Keratinocyte (primary cell): ENCODE data around the gene VAMP2. TPM values are rescaled to one million over a fixed set of nuclear protein-coding genes. Genes with fewer than 3 reads are reported as not detected.

Experiments
- DNase-seq: peaks from one replicate; pipeline ENCODE4 v3.0.0-alpha.2; 2011; ENCODE audit warnings: low read depth, missing footprints, low spot score
- FAIRE-seq: peaks from 2 replicates; lab custom pipeline; 2011; peaks lifted over from hg19 to GRCh38; lab: Jason Lieb, UNC
- H2AFZ ChIP-seq: 2 replicates; pipeline ENCODE4 v1.6.0; 2012; ENCODE audit warnings: low read length, control low read depth, inconsistent platforms; ENCODE audit not compliant: control insufficient read depth
- H3K27ac ChIP-seq: 2 replicates; pipeline ENCODE4 v1.5.1; 2011; ENCODE audit warnings: low read length; ENCODE audit not compliant: control insufficient read depth, insufficient read depth
- H3K27me3 ChIP-seq: 3 replicates; pipeline ENCODE4 v1.6.0; 2011; ENCODE audit warnings: low read length; ENCODE audit not compliant: control insufficient read depth, insufficient read depth; ENCODE audit errors: extremely low read depth
- H3K36me3 ChIP-seq, 2 experiments: 2 replicates in 1 of 2; 3 replicates in 1 of 2; pipeline ENCODE4 v1.5.1; 2011; ENCODE audit warnings: low read length in 2 of 2, mild to moderate bottlenecking in 1 of 2; ENCODE audit not compliant: control insufficient read depth in 2 of 2, insufficient read depth in 2 of 2; ENCODE audit errors: extremely low read depth in 1 of 2
- H3K4me1 ChIP-seq: 3 replicates; pipeline ENCODE4 v1.5.1; 2011; ENCODE audit warnings: low read length; ENCODE audit not compliant: control insufficient read depth, insufficient read depth; ENCODE audit errors: extremely low read depth
- H3K4me2 ChIP-seq: 3 replicates; pipeline ENCODE4 v1.6.0; 2011; ENCODE audit warnings: low read depth, low read length; ENCODE audit not compliant: control insufficient read depth, insufficient read depth; ENCODE audit errors: extremely low read depth
- H3K4me3 ChIP-seq, 3 experiments: fragments of 200-600 bp in 1 of 3; sonication (generic) in 1 of 3; 2 replicates in 2 of 3; 3 replicates in 1 of 3; pipeline ENCODE4 v1.5.1; 2011 to 2016; ENCODE audit warnings: low read length in 3 of 3, mild to moderate bottlenecking in 3 of 3, control low read depth in 2 of 3, inconsistent platforms in 1 of 3, low read depth in 1 of 3, mixed read lengths in 1 of 3, mixed run types in 1 of 3, moderate library complexity in 1 of 3; ENCODE audit not compliant: control insufficient read depth in 2 of 3, insufficient read depth in 2 of 3; ENCODE audit errors: extremely low read depth in 1 of 3
- H3K79me2 ChIP-seq: 2 replicates; pipeline ENCODE4 v1.6.0; 2012; ENCODE audit warnings: low read length; ENCODE audit not compliant: control insufficient read depth, insufficient read depth
- H3K9ac ChIP-seq: 3 replicates; pipeline ENCODE4 v1.6.0; 2011; ENCODE audit warnings: low read length; ENCODE audit not compliant: control insufficient read depth, insufficient read depth; ENCODE audit errors: extremely low read depth
- H3K9me1 ChIP-seq: 3 replicates; pipeline ENCODE4 v1.6.0; 2011; ENCODE audit warnings: low read length; ENCODE audit not compliant: control insufficient read depth, insufficient read depth; ENCODE audit errors: extremely low read depth
- H3K9me3 ChIP-seq: 2 replicates; pipeline ENCODE4 v1.5.1; 2012; ENCODE audit warnings: low read depth, low read length; ENCODE audit not compliant: control insufficient read depth
- H4K20me1 ChIP-seq: 3 replicates; pipeline ENCODE4 v1.6.0; 2011; ENCODE audit warnings: low read length; ENCODE audit not compliant: control insufficient read depth, insufficient read depth; ENCODE audit errors: extremely low read depth
- EZH2 ChIP-seq: IDR thresholded peaks from one replicate; pipeline ENCODE4 v1.6.1; 2012; ENCODE audit warnings: inconsistent platforms, mild to moderate bottlenecking, low read length, moderate library complexity
- dilution Hi-C: fragments of 300-500 bp; cut with MboI; formaldehyde crosslinking; loops from one replicate; pipeline ENCODE4 v1.7.0; 2020; ENCODE audit warnings: low sequenced_read_pairs; ENCODE audit not compliant: extremely low pct_ligation_motif_present
- polyA plus RNA-seq, 5 experiments: library from polyadenylated mRNA; depleted of rRNA in 3 of 5; stranded (reverse) in 3 of 5; stranded (forward) in 1 of 5; unstranded in 1 of 5; fragments of >200 nt; gene quantifications; 1 replicate in 1 of 5; 2 replicates in 3 of 5; 3 replicates in 1 of 5; pipeline versions ENCODE4 v1.2.1 to v1.2.3, GENCODE V29; 2011 to 2012; ENCODE audit warnings: missing spikeins in 2 of 5, low read depth in 1 of 5, low replicate concordance in 1 of 5
- TF ChIP-seq, protein P1 (sequence below), 3 experiments: IDR thresholded peaks in 1 of 3; conservative IDR thresholded peaks in 1 of 3; optimal IDR thresholded peaks in 1 of 3; 2 replicates in 2 of 3; 3 replicates in 1 of 3; pipeline versions ENCODE3 to v1.5.1; 2011; ENCODE audit warnings: low read length in 3 of 3, mild to moderate bottlenecking in 3 of 3, moderate library complexity in 2 of 3, control low read depth in 1 of 3, inconsistent platforms in 1 of 3; ENCODE audit not compliant: insufficient read depth in 2 of 3; ENCODE audit errors: extremely low read depth in 1 of 3

The VAMP2 gene
- polyA plus RNA-seq, 1 donor (not counting 4 experiments of a cell fraction or from before 2014, with no cell fraction given): 9.8 TPM

DNA sequence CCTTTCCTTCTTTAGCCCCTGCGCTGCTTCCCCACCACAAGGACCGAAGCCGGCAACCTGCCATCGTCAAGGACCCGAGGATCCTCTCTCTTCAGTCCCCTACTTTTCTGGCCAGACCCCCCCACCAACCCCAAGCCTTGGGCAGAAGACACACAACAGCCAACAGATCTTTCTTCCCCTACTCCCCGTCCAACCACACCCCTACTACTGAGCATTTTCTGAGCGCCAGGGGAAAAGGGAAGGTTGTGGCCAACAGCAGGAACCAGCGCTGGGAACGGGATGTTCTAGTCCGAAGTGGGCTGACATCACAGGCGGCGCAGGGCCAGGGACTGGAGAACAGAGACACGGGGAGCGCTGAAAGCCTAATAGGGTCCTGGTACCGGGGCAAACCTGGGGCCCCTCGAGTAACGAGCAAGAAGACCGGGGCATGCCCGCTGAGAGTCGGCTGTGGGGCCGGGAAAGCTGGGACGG lies 11.1 kb downstream of the VAMP2 start:
- FAIRE-seq: no peak
- H3K9me1 ChIP-seq: peaks cover 11% of the 10 kb centered on the region
- no peak for DNase-seq
- peak overlapping the region; percentile 90 for H3K4me2 ChIP-seq
- H3K4me1 ChIP-seq: peaks cover 33% of the 10 kb centered on the region
- H3K9me3 ChIP-seq: no peaks in the 10 kb centered on the region
- dilution Hi-C loops: no loop called here
- peak overlapping the region; percentile 62 to 86 (median 83) for H3K4me3 ChIP-seq
- H3K9ac ChIP-seq: peak overlapping the region; percentile 100
- no peak overlapping the region for H2AFZ ChIP-seq
- H3K27ac ChIP-seq: peak overlapping the region; percentile 98
- peaks cover 34 to 51% of the 10 kb centered on the region in 2 experiments for H3K36me3 ChIP-seq
- no peaks in the 10 kb centered on the region for H3K27me3 ChIP-seq
- H3K79me2 ChIP-seq: peaks cover 53% of the 10 kb centered on the region
- H4K20me1 ChIP-seq: peaks cover 16% of the 10 kb centered on the region
- TF ChIP-seq EZH2: no peak
- TF ChIP-seq, protein P1, sequence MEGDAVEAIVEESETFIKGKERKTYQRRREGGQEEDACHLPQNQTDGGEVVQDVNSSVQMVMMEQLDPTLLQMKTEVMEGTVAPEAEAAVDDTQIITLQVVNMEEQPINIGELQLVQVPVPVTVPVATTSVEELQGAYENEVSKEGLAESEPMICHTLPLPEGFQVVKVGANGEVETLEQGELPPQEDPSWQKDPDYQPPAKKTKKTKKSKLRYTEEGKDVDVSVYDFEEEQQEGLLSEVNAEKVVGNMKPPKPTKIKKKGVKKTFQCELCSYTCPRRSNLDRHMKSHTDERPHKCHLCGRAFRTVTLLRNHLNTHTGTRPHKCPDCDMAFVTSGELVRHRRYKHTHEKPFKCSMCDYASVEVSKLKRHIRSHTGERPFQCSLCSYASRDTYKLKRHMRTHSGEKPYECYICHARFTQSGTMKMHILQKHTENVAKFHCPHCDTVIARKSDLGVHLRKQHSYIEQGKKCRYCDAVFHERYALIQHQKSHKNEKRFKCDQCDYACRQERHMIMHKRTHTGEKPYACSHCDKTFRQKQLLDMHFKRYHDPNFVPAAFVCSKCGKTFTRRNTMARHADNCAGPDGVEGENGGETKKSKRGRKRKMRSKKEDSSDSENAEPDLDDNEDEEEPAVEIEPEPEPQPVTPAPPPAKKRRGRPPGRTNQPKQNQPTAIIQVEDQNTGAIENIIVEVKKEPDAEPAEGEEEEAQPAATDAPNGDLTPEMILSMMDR (optimal IDR thresholded peaks at IDR 0.05 in 1 of 3, IDR thresholded peaks at IDR 0.05 in 1 of 3, conservative IDR thresholded peaks at IDR 0.05 in 1 of 3; ENCODE audit: extremely low read depth in 1 of 3, insufficient read depth in 2 of 3, low read length in 3 of 3): no peak

DNA sequence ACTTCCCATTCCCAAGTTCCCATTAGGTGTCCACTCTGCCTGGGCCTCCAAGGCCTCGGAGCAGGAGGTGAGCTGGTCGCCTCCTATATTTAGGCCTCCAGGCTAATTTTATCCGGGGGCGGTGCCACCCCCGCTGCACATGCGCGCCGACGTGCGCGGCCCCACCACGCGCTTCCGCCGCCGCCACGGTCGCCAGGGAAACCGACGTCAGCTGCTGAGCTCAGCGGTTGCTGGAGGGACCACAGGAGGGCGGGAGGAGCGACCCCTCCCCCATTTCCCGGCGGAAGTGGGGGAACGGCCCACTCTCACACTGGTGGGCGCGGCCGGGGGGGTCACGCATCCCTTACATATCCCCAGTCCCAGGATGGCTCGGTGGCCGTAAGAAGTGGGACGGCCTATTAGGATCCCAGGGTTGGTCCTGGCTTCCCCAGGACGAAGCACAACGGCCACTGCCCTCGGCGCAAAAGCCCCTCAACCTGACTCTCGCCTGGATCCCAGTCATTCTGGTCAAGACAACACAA lies 11.6 kb downstream of the VAMP2 start:
- TF ChIP-seq, protein P1 (optimal IDR thresholded peaks at IDR 0.05 in 1 of 3, IDR thresholded peaks at IDR 0.05 in 1 of 3, conservative IDR thresholded peaks at IDR 0.05 in 1 of 3; ENCODE audit: extremely low read depth in 1 of 3, insufficient read depth in 2 of 3, low read length in 3 of 3): no peak
- no peak for TF ChIP-seq EZH2
- Histone ChIP-seq H3K9ac (peak overlapping the region; percentile 100), H3K27me3 (no peaks in the 10 kb centered on the region), H3K79me2 (peaks cover 53% of the 10 kb centered on the region), H3K9me1 (peaks cover 11% of the 10 kb centered on the region), H2AFZ (no peak overlapping the region), H3K36me3 (peaks cover 38 to 56% of the 10 kb centered on the region in 2 experiments), H3K4me1 (peaks cover 33% of the 10 kb centered on the region), H3K27ac (peak overlapping the region; percentile 98), H3K9me3 (no peaks in the 10 kb centered on the region), H4K20me1 (peaks cover 18% of the 10 kb centered on the region), H3K4me2 (peak overlapping the region; percentile 90), H3K4me3 (peak overlapping the region; percentile 62 to 86 (median 83))
- dilution Hi-C loops: no loop called here
- DNase-seq: no peak
- no peak for FAIRE-seq
